HG02571 (cell line): ENCODE data around the gene KCNH2.

ENCODE experiments used
- ATAC-seq: cut with Tn5 transposase; IDR thresholded peaks from one replicate; pipeline ENCODE4 v1.9.1; 2021; ENCODE audit warnings: mild to moderate bottlenecking, moderate library complexity; ENCODE audit not compliant: unreplicated experiment

The KCNH2 gene

GRCh38 chr7:150950496-150951180 is 27.5 kb downstream of the KCNH2 start:
- ATAC-seq: no peak

- no peak for ATAC-seq
These were observed 28.1 kb downstream of the KCNH2 start for GRCh38 chr7:150949971-150950491.

- no peak for ATAC-seq
These were observed 28.6 kb downstream of the KCNH2 start for GRCh38 chr7:150949564-150949963.

- no peak for ATAC-seq
These were observed 29.3 kb downstream of the KCNH2 start for GRCh38 chr7:150948791-150949251.

- ATAC-seq: no peak
These were observed 30.1 kb downstream of the KCNH2 start for GRCh38 chr7:150947761-150948651.

GRCh38 chr7:150947241-150947745 is 30.8 kb downstream of the KCNH2 start:
- ATAC-seq: no peak

- no peak for ATAC-seq
These were observed 31.5 kb downstream of the KCNH2 start for GRCh38 chr7:150946421-150947240.

- no peak for ATAC-seq
These were observed 32.2 kb downstream of the KCNH2 start for GRCh38 chr7:150945853-150946420.

- no peak for ATAC-seq
These were observed 32.8 kb downstream of the KCNH2 start for GRCh38 chr7:150945171-150945852.

- no peak for ATAC-seq
These were observed 33.8 kb downstream of the KCNH2 start for GRCh38 chr7:150944066-150945042.

GRCh38 chr7:150943453-150943814 is 34.7 kb downstream of the KCNH2 start:
- no peak for ATAC-seq

GRCh38 chr7:150942591-150943452 is 35.3 kb downstream of the KCNH2 start:
- no peak for ATAC-seq

- ATAC-seq: no peak
These were observed 36.0 kb downstream of the KCNH2 start for GRCh38 chr7:150942001-150942590.

GRCh38 chr7:150941351-150942000 is 36.6 kb downstream of the KCNH2 start:
- ATAC-seq: no peak

- ATAC-seq: no peak
These were observed 37.6 kb downstream of the KCNH2 start for GRCh38 chr7:150940431-150941102.

GRCh38 chr7:150939466-150939865 is 38.7 kb downstream of the KCNH2 start:
- ATAC-seq: no peak
